HG02938 (cell line): Measurements from ENCODE around the gene DISC1.
"Not testable (repeated sequence)": the region's sequence is repeated elsewhere in the genome, so short reads cannot be mapped to it uniquely, and the experiment has no call there.

ENCODE experiments used
- ATAC-seq: cut with Tn5 transposase; IDR thresholded peaks from one replicate; pipeline ENCODE4 v1.9.1; 2021; ENCODE audit warnings: mild to moderate bottlenecking, moderate library complexity; ENCODE audit not compliant: unreplicated experiment

Gene DISC1

GRCh38 chr1:231763456-231763855 is 136.9 kb downstream of the DISC1 start:
- ATAC-seq: no peak

DNA sequence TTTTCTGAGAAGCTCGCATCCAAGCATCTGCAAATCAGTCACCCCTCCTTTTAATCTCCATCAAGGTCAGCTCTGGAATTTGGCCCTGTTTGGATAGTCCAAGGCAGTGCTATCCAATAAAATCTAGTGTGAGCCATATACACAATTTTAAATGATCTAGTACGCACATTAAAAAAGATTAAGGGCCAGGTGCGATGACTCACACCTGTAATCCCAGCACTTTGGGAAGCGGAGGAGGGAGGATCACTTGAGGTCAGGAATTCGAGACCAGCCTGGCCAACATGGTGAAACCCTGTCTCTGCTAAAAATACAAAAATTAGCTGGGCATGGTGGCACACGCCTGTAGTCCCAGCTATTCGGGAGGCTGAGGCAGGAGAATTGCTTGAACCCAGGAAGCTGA is 139.2 kb downstream of the DISC1 start:
- ATAC-seq: not testable (repeated sequence)

DNA sequence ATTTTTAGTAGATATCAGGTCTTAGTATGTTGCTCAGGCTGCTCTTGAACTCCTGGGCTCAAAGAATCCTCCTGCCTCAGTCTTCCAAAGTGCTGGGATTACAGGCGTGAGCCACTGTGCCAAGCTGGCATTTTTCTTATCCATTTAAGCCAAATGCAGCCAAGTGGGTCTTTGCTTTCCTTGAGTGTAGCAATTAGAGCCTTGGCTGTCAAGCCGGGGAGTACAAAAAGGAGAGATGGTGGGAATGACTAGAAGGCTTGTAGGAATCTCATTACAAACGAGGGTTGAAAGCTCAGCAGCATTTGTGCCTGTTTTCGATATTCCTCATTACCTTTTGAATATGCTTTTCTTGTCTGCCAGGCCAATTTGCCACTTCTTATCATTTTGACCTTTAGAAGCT is 140.9 kb downstream of the DISC1 start:
- no peak for ATAC-seq

- no peak for ATAC-seq
These were observed 141.8 kb downstream of the DISC1 start for GRCh38 chr1:231768416-231768815.

DNA sequence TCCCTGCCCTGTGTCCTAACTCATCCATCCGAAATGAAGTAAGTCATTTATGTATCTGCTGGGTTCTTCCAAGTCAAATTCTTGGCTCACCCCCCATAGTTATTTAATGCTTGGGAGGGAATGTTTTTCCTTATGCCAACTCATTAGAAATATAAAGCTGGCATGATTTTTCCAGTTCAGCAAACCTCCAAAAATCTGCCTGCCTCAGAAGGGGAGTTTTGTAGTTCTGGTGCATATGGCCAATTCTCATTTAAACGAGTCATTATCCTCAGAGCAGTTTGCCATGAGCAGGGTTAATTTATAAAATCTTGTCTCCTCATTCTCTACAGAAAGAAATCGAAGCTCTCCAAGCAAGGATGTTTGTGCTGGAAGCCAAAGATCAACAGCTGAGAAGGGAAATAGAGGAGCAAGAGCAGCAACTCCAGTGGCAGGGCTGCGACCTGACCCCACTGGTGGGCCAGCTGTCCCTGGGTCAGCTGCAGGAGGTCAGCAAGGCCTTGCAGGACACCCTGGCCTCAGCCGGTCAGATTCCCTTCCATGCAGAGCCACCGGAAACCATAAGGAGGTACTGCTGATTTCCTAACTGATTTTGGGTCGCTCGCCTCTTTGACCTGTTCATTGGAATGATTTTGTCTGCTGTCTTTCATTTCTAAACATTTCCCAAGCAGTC is 144.1 kb downstream of the DISC1 start:
- no peak for ATAC-seq

GRCh38 chr1:231774719-231775335 is 148.2 kb downstream of the DISC1 start:
- ATAC-seq: no peak

GRCh38 chr1:231776010-231776756 is 149.6 kb downstream of the DISC1 start:
- ATAC-seq: no peak

DNA sequence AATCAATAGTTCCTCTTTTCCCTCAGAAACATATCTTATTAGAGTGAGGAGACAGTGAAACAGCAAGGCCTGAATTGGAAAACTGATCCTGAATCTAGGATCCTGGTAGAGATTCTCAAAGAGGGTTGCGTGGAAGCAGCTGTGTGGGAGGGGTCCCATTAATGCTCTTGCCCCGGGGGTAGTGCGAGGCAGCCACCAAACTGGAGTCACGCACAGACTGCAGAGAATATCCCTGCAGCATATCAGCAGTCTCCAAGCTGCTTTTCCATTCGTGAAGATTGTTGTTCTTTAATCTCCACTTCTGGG is 150.1 kb downstream of the DISC1 start:
- no peak for ATAC-seq

DNA sequence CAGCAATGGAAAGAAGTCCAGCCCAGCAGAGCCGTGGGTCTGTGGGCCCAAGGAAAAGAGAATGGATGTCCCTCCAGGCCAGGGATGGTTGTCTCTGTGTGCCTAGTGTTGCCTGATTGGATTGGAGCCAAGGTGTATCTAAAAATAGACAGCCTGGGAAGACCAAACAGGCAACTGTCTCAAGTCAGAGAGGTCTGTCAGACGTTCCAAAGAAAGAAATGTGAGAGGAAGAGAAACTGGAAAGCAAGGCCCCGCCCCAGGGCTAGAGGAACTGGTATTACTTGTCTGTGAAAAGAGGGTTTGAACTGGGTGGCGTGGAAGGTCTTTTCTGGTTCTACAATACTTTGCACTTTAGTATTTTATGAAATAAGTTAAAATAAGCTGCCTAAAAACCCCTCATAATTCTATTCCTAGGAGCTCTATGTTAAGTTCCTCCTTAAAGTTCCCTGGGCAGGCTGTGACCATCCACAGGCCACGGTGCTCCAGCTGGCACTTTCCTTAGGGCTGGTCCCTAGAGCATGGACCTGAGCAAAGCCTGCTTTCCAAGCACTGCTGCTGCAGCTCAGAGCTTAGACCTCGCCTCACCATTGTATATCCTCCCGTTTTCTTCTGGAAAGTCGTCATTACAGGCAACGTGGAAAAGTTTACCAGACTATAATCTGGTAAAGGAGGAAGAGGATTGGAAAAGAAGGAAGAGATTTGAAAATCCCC is 151.6 kb downstream of the DISC1 start:
- no peak for ATAC-seq

DNA sequence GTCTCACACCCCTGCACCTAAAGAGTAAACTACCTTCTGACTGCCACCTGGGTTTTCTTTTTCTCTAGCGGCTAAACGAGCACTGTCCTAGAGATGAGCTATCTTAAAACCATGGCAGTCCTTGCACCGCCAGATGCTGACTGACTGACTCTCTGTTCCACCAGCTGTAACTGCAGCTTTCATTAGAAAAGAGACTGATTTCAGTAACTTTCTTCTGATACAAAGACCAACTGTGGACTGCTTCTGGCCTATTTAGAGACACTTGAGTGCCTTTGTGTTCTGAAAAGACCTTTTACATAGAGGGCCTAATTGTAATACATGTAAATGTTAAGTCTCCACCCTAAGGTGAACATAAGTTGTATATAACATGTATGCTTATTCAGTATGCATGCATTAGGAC is 152.5 kb downstream of the DISC1 start:
- ATAC-seq: no peak

GRCh38 chr1:231781892-231782291 is 155.3 kb downstream of the DISC1 start:
- no peak for ATAC-seq

GRCh38 chr1:231785073-231785472 is 158.5 kb downstream of the DISC1 start:
- ATAC-seq: not testable (repeated sequence)

DNA sequence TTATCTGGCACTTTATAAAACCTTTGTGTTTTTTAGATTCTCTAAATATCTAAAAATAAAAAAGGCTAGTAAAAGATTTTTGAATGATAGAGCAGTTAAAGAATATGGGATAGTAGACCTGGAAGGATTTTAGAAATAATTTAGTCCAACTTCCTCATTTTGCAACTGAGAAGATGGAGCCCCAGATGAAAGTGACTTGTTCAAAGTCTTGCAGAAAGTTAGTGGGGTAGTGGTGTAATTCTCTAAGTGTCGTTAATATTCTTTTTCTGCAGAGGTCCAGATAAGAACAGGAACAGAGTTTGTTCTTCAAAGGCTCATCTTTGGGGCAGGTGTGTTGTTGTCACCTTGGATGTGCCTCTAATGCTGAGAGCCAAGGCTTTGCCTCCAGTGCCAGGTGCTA is 159.5 kb downstream of the DISC1 start:
- no peak for ATAC-seq

GRCh38 chr1:231792634-231793033 is 166.0 kb downstream of the DISC1 start:
- no peak for ATAC-seq

DNA sequence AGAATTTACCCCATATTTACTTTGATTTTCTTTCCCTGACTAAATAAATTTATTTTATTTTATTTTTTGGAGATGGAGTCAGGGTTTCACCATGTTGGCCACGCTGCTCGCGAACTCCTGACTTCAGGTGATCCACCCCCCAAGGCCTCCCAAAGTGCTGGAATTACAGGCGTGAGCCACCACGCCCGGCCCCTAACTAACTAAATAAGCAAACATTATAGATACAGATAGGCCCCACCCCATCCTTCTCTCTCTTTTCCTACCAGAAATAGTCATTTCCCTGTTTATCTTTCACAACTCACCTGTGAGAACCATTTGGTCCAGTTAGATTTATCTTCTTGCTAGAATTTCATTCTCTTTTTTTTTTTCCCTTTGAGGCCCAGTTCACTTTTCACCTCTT is 167.3 kb downstream of the DISC1 start:
- ATAC-seq: no peak

DNA sequence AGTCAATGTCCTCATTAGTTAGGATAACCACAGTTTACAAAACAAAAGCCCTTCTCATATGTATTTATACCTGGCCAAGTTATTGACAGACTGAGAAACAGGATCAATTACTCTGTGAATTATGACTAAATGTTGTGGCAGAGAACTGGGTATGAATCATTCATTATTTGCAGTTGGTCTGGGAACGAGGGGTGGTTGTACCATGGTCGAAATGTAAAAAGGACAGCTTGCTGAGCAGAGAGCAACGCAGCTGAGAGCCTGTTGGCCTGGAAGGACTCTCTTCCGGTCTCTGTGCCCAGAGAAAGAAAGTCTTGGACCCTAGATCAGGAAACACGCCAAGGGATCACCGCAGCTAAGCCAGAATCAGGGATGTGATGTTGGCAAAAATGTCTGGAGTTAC is 169.6 kb downstream of the DISC1 start:
- no peak for ATAC-seq

DNA sequence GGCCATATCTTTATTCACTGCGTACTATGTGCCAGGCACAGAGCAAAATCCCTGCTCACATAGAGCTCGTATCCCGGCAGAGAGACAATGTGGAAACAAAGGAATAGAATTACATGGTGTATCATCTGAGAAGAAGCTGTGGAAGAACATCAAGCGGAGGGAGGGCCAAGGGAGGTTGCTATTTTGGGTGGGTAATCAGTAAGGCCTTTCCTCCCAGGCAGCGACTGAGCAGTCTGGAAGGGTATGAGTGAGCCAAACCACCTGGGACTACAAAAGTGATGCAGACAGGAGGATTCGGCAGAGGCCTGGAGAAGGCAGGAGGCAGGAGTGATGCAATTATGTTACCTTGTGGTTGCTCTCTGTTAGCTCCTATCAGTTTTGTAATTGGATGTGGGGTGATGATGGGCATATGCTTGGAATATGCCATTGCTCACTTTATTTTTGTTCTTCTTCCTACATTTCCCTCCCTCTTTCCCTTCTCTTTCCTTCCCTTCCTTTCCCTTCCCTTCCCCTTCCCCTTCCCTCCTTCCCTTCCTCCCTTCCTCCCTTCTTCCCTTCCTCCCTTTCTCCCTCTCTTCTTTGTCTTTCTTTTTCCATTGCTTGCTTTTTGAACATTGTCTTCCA is 172.9 kb downstream of the DISC1 start:
- ATAC-seq: no peak

GRCh38 chr1:231800108-231800507 is 173.5 kb downstream of the DISC1 start:
- no peak for ATAC-seq

DNA sequence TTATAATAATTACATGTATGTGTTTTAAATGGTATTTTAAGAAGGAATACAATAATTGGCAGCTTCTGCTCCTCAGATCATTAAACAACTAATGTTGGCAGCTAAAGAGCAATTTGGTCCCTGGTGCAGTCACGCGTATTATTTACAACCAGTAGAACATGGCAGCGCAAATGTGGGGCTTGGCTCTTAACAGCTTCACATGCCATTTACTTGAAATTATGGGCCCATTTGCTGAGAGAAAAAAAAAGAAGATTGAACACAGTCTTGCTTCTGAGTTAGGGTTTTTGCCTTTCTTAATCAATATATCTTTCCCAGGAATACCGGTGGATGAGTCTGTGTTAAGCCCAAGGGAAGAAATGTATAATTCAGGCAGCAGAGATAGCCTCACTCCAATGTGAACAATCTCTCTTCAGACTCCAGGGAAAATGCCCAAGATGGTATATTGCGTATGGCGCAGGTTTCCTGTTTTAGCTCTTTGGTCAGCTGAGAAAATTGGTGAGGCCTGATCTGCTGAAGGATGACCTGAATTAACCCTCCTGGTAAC is 174.5 kb downstream of the DISC1 start:
- ATAC-seq: no peak

- no peak for ATAC-seq
These were observed 176.8 kb downstream of the DISC1 start for GRCh38 chr1:231803353-231803752.
